Loucy (cell line): Measurements from ENCODE around the gene LEP.

Experiments
- H2AFZ ChIP-seq: fragments of 200-600 bp; sonication (generic); 2 replicates; pipeline ENCODE4 v1.6.0; 2016; ENCODE audit warnings: antibody characterized with exemption, mild to moderate bottlenecking, low read length, moderate library complexity
- H3F3A ChIP-seq: fragments of 200-600 bp; 2 replicates; pipeline ENCODE4 v1.6.0; 2016; ENCODE audit warnings: antibody characterized with exemption, low read depth, mild to moderate bottlenecking
- H3K27me3 ChIP-seq: fragments of 200-600 bp; sonication (generic); 2 replicates; pipeline ENCODE4 v1.6.1; 2014; ENCODE audit warnings: low read length, mild to moderate bottlenecking; ENCODE audit not compliant: insufficient read depth, poor library complexity, severe bottlenecking
- H3K36me3 ChIP-seq: fragments of 200-600 bp; sonication (generic); 2 replicates; pipeline ENCODE4 v1.6.1; 2016; ENCODE audit warnings: low read length; ENCODE audit not compliant: insufficient read depth
- H3K4me1 ChIP-seq: fragments of 200-600 bp; sonication (generic); 2 replicates; pipeline ENCODE4 v1.5.1; 2014; ENCODE audit warnings: low read length, mild to moderate bottlenecking; ENCODE audit not compliant: insufficient read depth, poor library complexity, severe bottlenecking
- H3K4me2 ChIP-seq: fragments of 200-600 bp; sonication (generic); 2 replicates; pipeline ENCODE4 v1.6.0; 2014; ENCODE audit warnings: antibody characterized with exemption, low read length, low read depth, mild to moderate bottlenecking; ENCODE audit not compliant: poor library complexity, severe bottlenecking
- H3K4me3 ChIP-seq: fragments of 200-600 bp; sonication (generic); 2 replicates; pipeline ENCODE4 v1.5.1; 2014; ENCODE audit warnings: low read length, mild to moderate bottlenecking, mixed read lengths; ENCODE audit not compliant: poor library complexity, severe bottlenecking
- H3K79me2 ChIP-seq: fragments of 200-600 bp; sonication (generic); 2 replicates; pipeline ENCODE4 v1.6.1; 2014; ENCODE audit warnings: low read length; ENCODE audit not compliant: insufficient read depth
- H3K9ac ChIP-seq: fragments of 200-600 bp; sonication (generic); 2 replicates; pipeline ENCODE4 v1.6.0; 2014; ENCODE audit warnings: mild to moderate bottlenecking, low read depth, low read length, moderate library complexity; ENCODE audit not compliant: poor library complexity, severe bottlenecking
- H3K9me2 ChIP-seq: fragments of 200-600 bp; sonication (generic); replicated peaks from 2 replicates; pipeline ENCODE4 v1.6.1; 2016; ENCODE audit warnings: low read depth, low read length, mixed read lengths
- H3K9me3 ChIP-seq: fragments of 200-600 bp; sonication (generic); 2 replicates; pipeline ENCODE4 v1.6.1; 2014; ENCODE audit warnings: mild to moderate bottlenecking, antibody characterized with exemption, low read length, low read depth; ENCODE audit not compliant: insufficient read depth
- H4K20me1 ChIP-seq: fragments of 200-600 bp; sonication (generic); 2 replicates; pipeline ENCODE4 v1.6.0; 2014; ENCODE audit warnings: antibody characterized with exemption, low read length, mild to moderate bottlenecking; ENCODE audit not compliant: insufficient read depth, poor library complexity, severe bottlenecking
- CTCF ChIP-seq: fragments of 200-600 bp; sonication (generic); conservative IDR thresholded peaks from 2 replicates; pipeline ENCODE4 v1.5.1; 2014; ENCODE audit warnings: mild to moderate bottlenecking, antibody characterized with exemption, low read length
- EZH2phosphoT487 ChIP-seq: fragments of 200-600 bp; IDR thresholded peaks from 2 replicates; pipeline ENCODE4 v1.6.1; 2018; ENCODE audit warnings: antibody characterized with exemption, mild to moderate bottlenecking, moderate library complexity, borderline replicate concordance

LEP gene

DNA sequence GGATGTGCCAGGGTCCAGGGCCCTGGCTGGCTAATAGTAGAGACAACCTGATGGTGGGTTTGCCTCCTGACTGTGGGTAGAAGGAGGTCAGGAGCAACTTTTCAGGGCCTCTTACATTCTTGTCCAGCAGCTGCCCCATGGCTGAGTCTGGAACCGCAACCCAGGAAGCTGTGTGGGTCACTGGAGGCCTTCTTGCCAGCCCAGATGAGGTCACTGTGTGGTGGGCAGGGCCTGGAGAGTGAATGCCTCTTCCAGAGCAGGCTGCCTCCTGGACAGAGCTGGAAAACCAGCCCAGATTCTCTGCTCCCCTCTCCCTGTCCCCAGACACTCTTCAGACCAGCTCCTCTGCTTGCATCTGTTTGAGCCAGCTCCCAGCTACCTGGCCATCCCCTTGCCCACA, 43.5 kb upstream of the LEP start:
- no peak overlapping the region for H3K9ac ChIP-seq
- no peaks in the 10 kb centered on the region for H3K36me3 ChIP-seq
- H3K27me3 ChIP-seq, result no peaks in the 10 kb centered on the region
- H3K9me2 ChIP-seq, result no peaks in the 10 kb centered on the region
- no peak overlapping the region for H2AFZ ChIP-seq
- no peaks in the 10 kb centered on the region for H3K79me2 ChIP-seq
- no peaks in the 10 kb centered on the region for H3K4me1 ChIP-seq
- H3F3A ChIP-seq, result no peaks in the 10 kb centered on the region
- TF ChIP-seq CTCF, result no peak
- no peak for TF ChIP-seq EZH2phosphoT487
- H3K4me2 ChIP-seq, result no peak overlapping the region
- H3K9me3 ChIP-seq, result peaks cover 15% of the 10 kb centered on the region; the same call in 1 of the 2 replicates
- no peaks in the 10 kb centered on the region for H4K20me1 ChIP-seq
- no peak overlapping the region for H3K4me3 ChIP-seq

GRCh38 chr7:128197989-128198580, 43.0 kb upstream of the LEP start:
- Histone ChIP-seq H3K79me2 (no peaks in the 10 kb centered on the region), H3K4me3 (no peak overlapping the region), H4K20me1 (no peaks in the 10 kb centered on the region), H2AFZ (no peak overlapping the region), H3K9ac (no peak overlapping the region), H3K4me2 (no peak overlapping the region), H3K36me3 (no peaks in the 10 kb centered on the region), H3F3A (no peaks in the 10 kb centered on the region), H3K27me3 (no peaks in the 10 kb centered on the region), H3K9me2 (no peaks in the 10 kb centered on the region), H3K9me3 (peaks cover 15% of the 10 kb centered on the region; the same call in 1 of the 2 replicates), H3K4me1 (no peaks in the 10 kb centered on the region)
- TF ChIP-seq CTCF (no peak), EZH2phosphoT487 (no peak)

DNA sequence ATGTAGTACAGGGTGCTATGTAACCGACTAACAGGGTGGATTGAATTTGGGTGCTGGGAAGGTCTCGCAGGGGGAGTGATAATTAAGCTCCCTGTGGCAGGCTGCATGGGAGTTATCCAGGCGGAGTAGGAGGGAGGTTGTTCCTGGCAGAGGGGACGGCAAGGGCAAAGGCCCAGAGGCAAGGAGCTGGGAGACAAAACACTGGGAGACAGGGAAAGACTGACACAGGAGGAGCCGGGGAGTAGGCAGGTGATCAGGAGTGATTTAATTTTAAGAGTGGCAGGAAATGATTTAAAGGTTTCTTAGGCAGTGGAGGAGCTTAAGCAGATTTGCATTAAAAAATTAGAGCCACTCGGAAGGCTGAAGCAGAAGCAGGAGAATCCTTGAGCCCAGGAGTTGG, 40.7 kb upstream of the LEP start:
- Histone ChIP-seq H2AFZ (no peak overlapping the region), H3K79me2 (no peaks in the 10 kb centered on the region), H3K4me2 (no peak overlapping the region), H3K27me3 (no peaks in the 10 kb centered on the region), H3K9me3 (0 out of 2 replicates have a peak, but pooled peaks cover 5% of the 10 kb centered on the region), H3K4me1 (no peaks in the 10 kb centered on the region), H4K20me1 (no peaks in the 10 kb centered on the region), H3K4me3 (no peak overlapping the region), H3F3A (no peaks in the 10 kb centered on the region), H3K9me2 (no peaks in the 10 kb centered on the region), H3K9ac (no peak overlapping the region), H3K36me3 (no peaks in the 10 kb centered on the region)
- TF ChIP-seq CTCF (no peak), EZH2phosphoT487 (no peak)
